AG10803 (cell line): ENCODE results near the gene CTXND2.
A peak's percentile ranks its signal among the peaks of the same experiment; 100 is the strongest.
"Not testable (repeated sequence)": the region's sequence is repeated elsewhere in the genome, so short reads cannot be mapped to it uniquely, and the experiment has no call there.

Source experiments
- DNase-seq: peaks from one replicate; pipeline ENCODE4 v3.0.0; 2010; ENCODE audit warnings: low read depth
- H3K4me3 ChIP-seq: 2 replicates; pipeline ENCODE4 v1.5.1; 2011; ENCODE audit warnings: mild to moderate bottlenecking, low read length, control low read depth
- CTCF ChIP-seq: conservative IDR thresholded peaks from 2 replicates; pipeline ENCODE4 v1.5.1; 2011; ENCODE audit warnings: mild to moderate bottlenecking, low read length, control low read depth, inconsistent platforms

Gene CTXND2

GRCh38 chr1:150863724-150864123 lies 23.2 kb upstream of the CTXND2 start:
- TF ChIP-seq CTCF: no peak
- no peak overlapping the region for H3K4me3 ChIP-seq
- DNase-seq: no peak

- not testable (repeated sequence) for H3K4me3 ChIP-seq, DNase-seq
Measured at GRCh38 chr1:150864200-150864599, 22.7 kb upstream of the CTXND2 start.

- no peak for DNase-seq
- no peak overlapping the region for H3K4me3 ChIP-seq
- peak; percentile 9; the same call in 1 of the 2 replicates for TF ChIP-seq CTCF
Measured at GRCh38 chr1:150869683-150870082, 17.3 kb upstream of the CTXND2 start.

- DNase-seq: no peak
- no peak for TF ChIP-seq CTCF
- no peak overlapping the region for H3K4me3 ChIP-seq
Measured at GRCh38 chr1:150872572-150872971, 14.4 kb upstream of the CTXND2 start.

GRCh38 chr1:150873521-150873920 lies 13.4 kb upstream of the CTXND2 start:
- no peak overlapping the region for H3K4me3 ChIP-seq
- TF ChIP-seq CTCF: no peak
- DNase-seq: no peak

- no peak for TF ChIP-seq CTCF
- H3K4me3 ChIP-seq: peak overlapping the region; percentile 85
- peak; percentile 18 for DNase-seq
Measured at GRCh38 chr1:150874455-150875196, 12.3 kb upstream of the CTXND2 start.

- TF ChIP-seq CTCF: no peak
- H3K4me3 ChIP-seq: peak overlapping the region; percentile 85
- no peak for DNase-seq
Measured at GRCh38 chr1:150875197-150876118, 11.5 kb upstream of the CTXND2 start.
